ENCODE measurements around the gene SPEG.

The SPEG gene

DNA sequence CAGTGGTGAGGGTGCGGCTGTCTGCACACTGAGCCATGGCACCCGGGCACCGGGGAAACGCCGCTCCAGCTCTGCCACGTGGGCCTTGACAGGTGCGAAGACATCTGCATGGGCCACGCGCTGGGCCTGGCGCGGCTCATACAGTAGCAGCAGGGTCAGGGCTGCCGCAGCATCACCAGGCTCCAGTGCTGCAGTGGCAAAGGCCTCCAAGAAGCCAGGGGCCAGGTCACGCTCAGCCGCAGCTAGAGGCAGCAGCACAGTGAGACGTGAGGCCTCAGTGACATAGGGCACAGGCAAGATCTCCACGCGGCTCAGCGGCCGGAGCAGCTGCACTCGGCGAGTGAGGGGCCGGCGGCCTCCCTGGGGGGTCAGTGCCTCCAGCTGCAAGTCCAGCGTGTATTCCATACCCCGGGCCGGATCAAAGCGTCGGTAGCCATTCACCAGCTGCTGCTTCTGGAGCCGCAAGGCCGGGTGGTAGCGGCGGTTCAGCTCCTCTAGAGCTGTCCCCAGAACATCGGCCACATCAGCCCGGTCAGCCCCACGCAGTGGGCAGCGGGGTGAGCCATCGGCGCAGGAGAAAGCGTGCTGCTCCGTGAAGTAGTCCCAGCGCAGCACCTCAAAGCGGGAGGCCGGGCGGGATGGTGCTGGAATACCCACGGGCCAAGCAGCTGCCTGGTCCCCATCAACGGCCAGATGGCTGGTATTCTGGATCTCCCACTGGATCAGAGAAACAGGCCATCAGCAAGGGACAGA is 105.5 kb downstream of the SPEG start:
- Histone ChIP-seq H3K4me1 (ENCODE audit: low read length) (peaks cover 6% of the 10 kb centered on the region), H3K79me2 (ENCODE audit: low read length) (peaks cover 8% of the 10 kb centered on the region), H3K4me2 (ENCODE audit: low read length) (no peak overlapping the region), H3K4me3 (ENCODE audit: low read length) (no peak overlapping the region), H3K36me3 (replicated peaks; ENCODE audit: low read depth, low read length) (peaks cover 8% of the 10 kb centered on the region), H4K20me1 (ENCODE audit: insufficient read depth, low read length) (peaks cover 14% of the 10 kb centered on the region; the same call in 1 of the 2 replicates), H3K9ac (ENCODE audit: low read length) (no peak overlapping the region), H3K27me3 (ENCODE audit: low read depth, low read length) (no peaks in the 10 kb centered on the region), H3K27ac (ENCODE audit: low read length) (no peak overlapping the region), H2AFZ (ENCODE audit: low read depth, low read length) (no peak overlapping the region), H3K9me3 (ENCODE audit: insufficient read depth, low read length) (no peaks in the 10 kb centered on the region)
- TF ChIP-seq EZH2phosphoT487 (IDR thresholded peaks at IDR 0.05; ENCODE audit: low read depth), result no peak
- TF ChIP-seq, protein P1, sequence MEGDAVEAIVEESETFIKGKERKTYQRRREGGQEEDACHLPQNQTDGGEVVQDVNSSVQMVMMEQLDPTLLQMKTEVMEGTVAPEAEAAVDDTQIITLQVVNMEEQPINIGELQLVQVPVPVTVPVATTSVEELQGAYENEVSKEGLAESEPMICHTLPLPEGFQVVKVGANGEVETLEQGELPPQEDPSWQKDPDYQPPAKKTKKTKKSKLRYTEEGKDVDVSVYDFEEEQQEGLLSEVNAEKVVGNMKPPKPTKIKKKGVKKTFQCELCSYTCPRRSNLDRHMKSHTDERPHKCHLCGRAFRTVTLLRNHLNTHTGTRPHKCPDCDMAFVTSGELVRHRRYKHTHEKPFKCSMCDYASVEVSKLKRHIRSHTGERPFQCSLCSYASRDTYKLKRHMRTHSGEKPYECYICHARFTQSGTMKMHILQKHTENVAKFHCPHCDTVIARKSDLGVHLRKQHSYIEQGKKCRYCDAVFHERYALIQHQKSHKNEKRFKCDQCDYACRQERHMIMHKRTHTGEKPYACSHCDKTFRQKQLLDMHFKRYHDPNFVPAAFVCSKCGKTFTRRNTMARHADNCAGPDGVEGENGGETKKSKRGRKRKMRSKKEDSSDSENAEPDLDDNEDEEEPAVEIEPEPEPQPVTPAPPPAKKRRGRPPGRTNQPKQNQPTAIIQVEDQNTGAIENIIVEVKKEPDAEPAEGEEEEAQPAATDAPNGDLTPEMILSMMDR (IDR thresholded peaks at IDR 0.05; ENCODE audit: low read depth, low read length), result no peak

DNA sequence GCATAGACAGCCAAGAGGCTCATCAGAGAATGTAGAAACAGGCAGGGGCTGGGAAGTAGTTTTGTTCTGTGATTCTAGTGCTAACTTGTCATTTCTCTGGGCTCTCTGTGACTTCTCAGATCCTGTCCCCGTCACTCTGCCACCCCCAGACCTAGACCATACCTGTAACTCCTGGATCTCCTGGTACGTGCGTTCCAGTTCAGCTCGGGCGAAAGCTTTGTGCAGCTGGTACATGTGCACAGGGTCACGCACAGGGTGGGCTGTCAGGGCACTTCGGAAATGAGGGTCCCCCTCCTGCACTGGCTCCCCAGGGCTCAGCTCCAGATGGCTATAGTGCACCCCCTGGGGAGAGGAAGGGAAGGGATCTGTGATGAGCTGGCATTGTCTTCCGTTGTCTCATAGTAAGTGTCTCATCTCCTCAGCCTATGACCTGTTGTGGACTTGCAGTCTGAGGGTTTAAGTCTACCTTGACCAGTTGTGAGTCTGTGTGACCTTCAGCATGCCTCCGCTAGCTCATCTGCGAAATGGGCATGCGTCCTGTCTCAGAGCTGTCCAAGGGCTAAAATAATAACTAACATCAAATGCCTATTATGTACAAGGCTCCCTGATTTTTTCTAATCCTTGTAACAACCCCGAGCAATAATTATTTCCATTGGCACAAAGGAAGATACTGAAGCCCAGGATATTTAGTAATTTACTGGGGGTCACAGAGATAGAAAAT is 106.3 kb downstream of the SPEG start:
- peaks cover 8% of the 10 kb centered on the region for H3K36me3 ChIP-seq (replicated peaks; ENCODE audit: low read depth, low read length)
- peak overlapping the region; percentile 97 for H3K4me2 ChIP-seq (ENCODE audit: low read length)
- peaks cover 14% of the 10 kb centered on the region; the same call in 1 of the 2 replicates for H4K20me1 ChIP-seq (ENCODE audit: insufficient read depth, low read length)
- no peaks in the 10 kb centered on the region for H3K27me3 ChIP-seq (ENCODE audit: low read depth, low read length)
- H2AFZ ChIP-seq (ENCODE audit: low read depth, low read length), result no peak overlapping the region
- H3K79me2 ChIP-seq (ENCODE audit: low read length), result peaks cover 8% of the 10 kb centered on the region
- no peaks in the 10 kb centered on the region for H3K9me3 ChIP-seq (ENCODE audit: insufficient read depth, low read length)
- H3K4me1 ChIP-seq (ENCODE audit: low read length), result peaks cover 6% of the 10 kb centered on the region
- H3K9ac ChIP-seq (ENCODE audit: low read length), result no peak overlapping the region
- H3K4me3 ChIP-seq (ENCODE audit: low read length), result no peak overlapping the region
- H3K27ac ChIP-seq (ENCODE audit: low read length), result no peak overlapping the region
- TF ChIP-seq EZH2phosphoT487 (IDR thresholded peaks at IDR 0.05; ENCODE audit: low read depth), result no peak
- TF ChIP-seq, protein P1 (IDR thresholded peaks at IDR 0.05; ENCODE audit: low read depth, low read length), result no peak

DNA sequence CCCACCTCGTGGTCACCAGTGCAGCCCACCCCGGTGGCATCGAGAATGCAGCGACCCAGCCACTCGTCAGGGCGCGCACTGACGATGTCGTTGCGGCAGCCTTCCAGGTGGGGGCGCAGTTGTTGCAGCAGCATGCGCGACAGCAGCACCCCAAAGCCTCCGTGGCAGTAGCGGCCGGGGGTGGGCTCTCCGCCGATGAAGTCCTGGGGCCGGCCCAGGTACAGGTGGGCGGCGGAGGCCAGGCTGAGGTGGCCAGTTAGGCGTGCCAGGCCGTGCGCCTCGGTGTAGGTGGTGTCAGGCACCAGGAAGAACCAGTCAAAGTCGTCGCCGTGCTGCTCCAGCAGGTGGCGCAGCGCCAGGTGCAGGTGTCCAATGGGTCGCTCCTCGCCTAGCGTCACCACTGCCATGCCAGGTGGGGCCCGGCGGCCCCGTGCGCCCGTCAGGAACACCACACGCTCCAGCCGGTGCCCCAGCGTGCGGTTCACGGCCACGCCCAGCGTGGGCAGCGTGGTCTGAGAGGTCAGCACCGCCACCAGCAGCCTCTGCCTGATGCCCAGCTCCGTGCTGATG is 107.1 kb downstream of the SPEG start:
- Histone ChIP-seq H3K9me3 (ENCODE audit: insufficient read depth, low read length) (no peaks in the 10 kb centered on the region), H3K4me1 (ENCODE audit: low read length) (peaks cover 6% of the 10 kb centered on the region), H3K4me2 (ENCODE audit: low read length) (peak overlapping the region; percentile 97), H3K27ac (ENCODE audit: low read length) (no peak overlapping the region), H4K20me1 (ENCODE audit: insufficient read depth, low read length) (peaks cover 14% of the 10 kb centered on the region; the same call in 1 of the 2 replicates), H3K9ac (ENCODE audit: low read length) (peak overlapping the region; percentile 83; the same call in 1 of the 2 replicates), H3K27me3 (ENCODE audit: low read depth, low read length) (no peaks in the 10 kb centered on the region), H3K79me2 (ENCODE audit: low read length) (peaks cover 8% of the 10 kb centered on the region), H3K4me3 (ENCODE audit: low read length) (peak overlapping the region; percentile 99), H3K36me3 (replicated peaks; ENCODE audit: low read depth, low read length) (peaks cover 8% of the 10 kb centered on the region), H2AFZ (ENCODE audit: low read depth, low read length) (no peak overlapping the region)
- TF ChIP-seq EZH2phosphoT487 (IDR thresholded peaks at IDR 0.05; ENCODE audit: low read depth), result no peak
- TF ChIP-seq, protein P1 (IDR thresholded peaks at IDR 0.05; ENCODE audit: low read depth, low read length), result peak; percentile 99

Measured in OCI-LY3 (cell line).